GM23338 (cell line): ENCODE results near the gene INTS13. TPM values are rescaled to one million over a fixed set of nuclear protein-coding genes. Genes with fewer than 3 reads are reported as not detected.

Source experiments
- ATAC-seq: fragments of 200-7000 bp; cut with Tn5 transposase; 3 replicates; pipeline ENCODE4 v1.9.1; 2020
- DNase-seq: peaks from one replicate; pipeline ENCODE4 v3.0.0-alpha.2; 2015; ENCODE audit warnings: low spot score
- H2AFZ ChIP-seq: fragments of 200-600 bp; sonication (generic); 2 replicates; pipeline ENCODE4 v1.8.0; 2016; ENCODE audit warnings: antibody characterized with exemption, mild to moderate bottlenecking, moderate library complexity
- H3F3A ChIP-seq: fragments of 200-600 bp; sonication (generic); replicated peaks from 2 replicates; pipeline ENCODE4 v1.8.0; 2017; ENCODE audit warnings: antibody characterized with exemption, mixed run types, low read depth
- H3K27ac ChIP-seq: fragments of 200-600 bp; sonication (generic); 2 replicates; pipeline ENCODE4 v1.6.1; 2016; ENCODE audit warnings: low read depth
- H3K27me3 ChIP-seq: fragments of 200-600 bp; sonication (generic); 2 replicates; pipeline ENCODE4 v1.8.0; 2016; ENCODE audit warnings: mild to moderate bottlenecking, mixed run types, moderate library complexity; ENCODE audit not compliant: insufficient read depth
- H3K36me3 ChIP-seq: fragments of 200-600 bp; sonication (generic); 2 replicates; pipeline ENCODE4 v1.8.0; 2016; ENCODE audit warnings: mild to moderate bottlenecking; ENCODE audit not compliant: insufficient read depth
- H3K4me1 ChIP-seq: fragments of 200-600 bp; sonication (generic); 2 replicates; pipeline ENCODE4 v1.8.0; 2016; ENCODE audit warnings: mild to moderate bottlenecking, moderate library complexity; ENCODE audit not compliant: insufficient read depth
- H3K4me2 ChIP-seq: fragments of 200-600 bp; sonication (generic); 2 replicates; pipeline ENCODE4 v1.7.1; 2017; ENCODE audit warnings: mixed run types
- H3K4me3 ChIP-seq: fragments of 200-600 bp; sonication (generic); 2 replicates; pipeline ENCODE4 v1.6.1; 2016; ENCODE audit warnings: mixed run types
- H3K79me2 ChIP-seq: fragments of 200-600 bp; sonication (generic); replicated peaks from 2 replicates; pipeline ENCODE4 v1.8.0; 2017; ENCODE audit warnings: mild to moderate bottlenecking; ENCODE audit not compliant: insufficient read depth
- H3K9me2 ChIP-seq: fragments of 200-600 bp; sonication (generic); 2 replicates; pipeline ENCODE4 v1.8.0; 2017; ENCODE audit not compliant: insufficient read depth
- H4K20me1 ChIP-seq: fragments of 200-600 bp; sonication (generic); replicated peaks from 2 replicates; pipeline ENCODE4 v1.8.0; 2017; ENCODE audit warnings: mild to moderate bottlenecking; ENCODE audit not compliant: insufficient read depth
- H3K27ac Mint-ChIP-seq: 2 replicates; pipeline ENCODE4 v1.8.0; 2020; ENCODE audit warnings: inconsistent platforms, mild to moderate bottlenecking, moderate library complexity, mixed read lengths
- H3K27me3 Mint-ChIP-seq: 3 replicates; pipeline ENCODE4 v1.8.0; 2022; ENCODE audit warnings: low read depth, mild to moderate bottlenecking, moderate library complexity, mixed read lengths, inconsistent platforms; ENCODE audit not compliant: insufficient read depth, poor library complexity
- H3K36me3 Mint-ChIP-seq: 3 replicates; pipeline ENCODE4 v1.8.0; 2021; ENCODE audit warnings: low read depth, mild to moderate bottlenecking, inconsistent platforms, moderate library complexity, mixed read lengths
- H3K4me1 Mint-ChIP-seq: 3 replicates; pipeline ENCODE4 v1.8.0; 2020; ENCODE audit warnings: mild to moderate bottlenecking, inconsistent platforms, mixed read lengths
- H3K4me3 Mint-ChIP-seq: 3 replicates; pipeline ENCODE4 v1.8.0; 2021; ENCODE audit warnings: moderate library complexity, mild to moderate bottlenecking, inconsistent platforms, mixed read lengths
- H3K9me3 Mint-ChIP-seq: 3 replicates; pipeline ENCODE4 v1.8.0; 2020; ENCODE audit warnings: moderate library complexity, mild to moderate bottlenecking, inconsistent platforms, mixed read lengths
- CTCF ChIP-seq, 2 experiments: fragments of 200-600 bp in 1 of 2; sonication (generic) in 1 of 2; conservative IDR thresholded peaks; 2 replicates each; pipeline versions ENCODE4 v1.5.1 to v1.6.1; 2016 to 2017; ENCODE audit warnings: antibody characterized with exemption in 2 of 2, low read depth in 2 of 2, mild to moderate bottlenecking in 2 of 2, moderate library complexity in 1 of 2
- EZH2phosphoT487 ChIP-seq: fragments of 200-600 bp; sonication (generic); IDR thresholded peaks from one replicate; pipeline ENCODE4 v1.8.1; 2018; ENCODE audit warnings: antibody characterized with exemption; ENCODE audit not compliant: unreplicated experiment
- JUNB ChIP-seq: IDR thresholded peaks from one replicate; pipeline ENCODE4 v1.6.1; 2016; ENCODE audit warnings: antibody characterized with exemption; ENCODE audit not compliant: unreplicated experiment
- NANOG ChIP-seq: IDR thresholded peaks from 2 replicates; pipeline ENCODE4 v1.6.1; 2016; ENCODE audit warnings: antibody characterized with exemption, borderline replicate concordance
- POLR2AphosphoS5 ChIP-seq: IDR thresholded peaks from 2 replicates; pipeline ENCODE4 v1.6.1; 2016; ENCODE audit warnings: antibody characterized with exemption, low read depth
- REST ChIP-seq: IDR thresholded peaks from one replicate; pipeline ENCODE4 v1.6.1; 2018; ENCODE audit warnings: antibody characterized with exemption; ENCODE audit not compliant: unreplicated experiment
- STAT1 ChIP-seq: IDR thresholded peaks from one replicate; pipeline ENCODE4 v1.6.1; 2016; ENCODE audit warnings: antibody characterized with exemption; ENCODE audit not compliant: unreplicated experiment
- ZNF114 ChIP-seq: fragments of 250-450 bp; sonication (Bioruptor Pico); IDR thresholded peaks from 2 replicates; pipeline ENCODE4 v1.5.0; 2020; ENCODE audit warnings: mild to moderate bottlenecking, moderate library complexity
- ZNF462 ChIP-seq: fragments of 250-450 bp; sonication (Bioruptor Pico); IDR thresholded peaks from 2 replicates; pipeline ENCODE4 v1.5.0; 2020; ENCODE audit warnings: mild to moderate bottlenecking, moderate library complexity
- polyA plus RNA-seq: library from polyadenylated mRNA; unstranded; fragments of >200 nt; fragmentation: Nextera tagmentation; extraction: Ambion mirVana; gene quantifications from 2 replicates; pipeline ENCODE4 v1.2.1, GENCODE V29; 2016
- total RNA-seq: library from RNA; depleted of rRNA; stranded (reverse); fragments of >200 nt; shearing (Covaris generic); gene quantifications from 2 replicates; pipeline ENCODE4 v1.2.3, GENCODE V29; 2014

Gene INTS13
- total and polyA plus RNA-seq, 2 experiments from 2014 or later = 91.3 to 94.1 TPM

GRCh38 chr12:26940516-26941214, 2.9 kb upstream of the INTS13 start:
- Histone ChIP-seq H3K79me2 (peaks cover 89% of the 10 kb centered on the region), H4K20me1 (peaks cover 41% of the 10 kb centered on the region), H3K27ac (no peak overlapping the region), H3F3A (no peaks in the 10 kb centered on the region), H3K4me3 (no peak overlapping the region), H2AFZ (no peak overlapping the region), H3K27me3 (no peaks in the 10 kb centered on the region), H3K9me2 (no peaks in the 10 kb centered on the region), H3K4me2 (no peak overlapping the region), H3K36me3 (no peaks in the 10 kb centered on the region), H3K4me1 (peaks cover 23% of the 10 kb centered on the region)
- Mint-ChIP-seq H3K4me3 (no peak overlapping the region; the same call in 2 of the 3 replicates), H3K9me3 (peaks cover 3% of the 10 kb centered on the region; the same call in 2 of the 3 replicates), H3K27ac (no peak overlapping the region), H3K27me3 (peaks cover 10% of the 10 kb centered on the region), H3K4me1 (peaks cover 17% of the 10 kb centered on the region), H3K36me3 (no peaks in the 10 kb centered on the region; the same call in 2 of the 3 replicates)
- TF ChIP-seq POLR2AphosphoS5 (no peak), NANOG (no peak), ZNF114 (CRISPR knock-in tag) (no peak), CTCF (conservative IDR thresholded peaks at IDR 0.05; ENCODE audit: low read depth in 2 of 2) (no peak), JUNB (no peak), REST (no peak), STAT1 (no peak), ZNF462 (CRISPR knock-in tag) (no peak), EZH2phosphoT487 (no peak)
- DNase-seq (no peak), ATAC-seq (no peak)
